Karpas-422 (cell line): ENCODE results near the gene TDRKH. TPM values are rescaled to one million over a fixed set of nuclear protein-coding genes. Genes with fewer than 3 reads are reported as not detected.

Experiments
- DNase-seq: peaks from one replicate; pipeline ENCODE4 v3.0.0-alpha.2; 2015
- H2AFZ ChIP-seq: fragments of 200-600 bp; sonication (generic); 2 replicates; pipeline ENCODE4 v1.6.1; 2014; ENCODE audit warnings: antibody characterized with exemption, low read length, mixed read lengths
- H3K27ac ChIP-seq: fragments of 200-600 bp; sonication (generic); 2 replicates; pipeline ENCODE4 v1.5.1; 2014; ENCODE audit warnings: mild to moderate bottlenecking, low read length, moderate library complexity
- H3K27me3 ChIP-seq: fragments of 200-600 bp; sonication (generic); 2 replicates; pipeline ENCODE4 v1.6.1; 2014; ENCODE audit warnings: low read length, mixed read lengths
- H3K36me3 ChIP-seq: fragments of 200-600 bp; sonication (generic); 2 replicates; pipeline ENCODE4 v1.6.1; 2014; ENCODE audit warnings: low read length, mixed read lengths; ENCODE audit not compliant: insufficient read depth
- H3K4me1 ChIP-seq: fragments of 200-600 bp; sonication (generic); 2 replicates; pipeline ENCODE4 v1.6.1; 2014; ENCODE audit warnings: mild to moderate bottlenecking, low read length, mixed read lengths
- H3K4me2 ChIP-seq: fragments of 200-600 bp; sonication (generic); 2 replicates; pipeline ENCODE4 v1.6.1; 2014; ENCODE audit warnings: low read length, low read depth, mild to moderate bottlenecking; ENCODE audit not compliant: poor library complexity, severe bottlenecking
- H3K4me3 ChIP-seq: fragments of 200-600 bp; sonication (generic); 2 replicates; pipeline ENCODE4 v1.5.1; 2014; ENCODE audit warnings: mild to moderate bottlenecking, antibody characterized with exemption, low read length, mixed read lengths
- H3K79me2 ChIP-seq: fragments of 200-600 bp; sonication (generic); 2 replicates; pipeline ENCODE4 v1.6.1; 2014; ENCODE audit warnings: mild to moderate bottlenecking, low read length, mixed read lengths
- H3K9ac ChIP-seq: fragments of 200-600 bp; sonication (generic); 2 replicates; pipeline ENCODE4 v1.6.0; 2014; ENCODE audit warnings: low read length
- H3K9me2 ChIP-seq: fragments of 200-600 bp; sonication (generic), shearing (Covaris generic); replicated peaks from 2 replicates; pipeline ENCODE4 v1.6.0; 2014; ENCODE audit warnings: mild to moderate bottlenecking, low read length, moderate library complexity; ENCODE audit not compliant: insufficient read depth
- H3K9me3 ChIP-seq: fragments of 300-700, 200-600 bp; sonication (generic); 2 replicates; pipeline ENCODE4 v1.6.1; 2014; ENCODE audit warnings: low read length, mixed read lengths
- H4K20me1 ChIP-seq: fragments of 200-600 bp; sonication (generic); 2 replicates; pipeline ENCODE4 v1.6.1; 2014; ENCODE audit warnings: mild to moderate bottlenecking, antibody characterized with exemption, low read length, low read depth; ENCODE audit not compliant: insufficient read depth
- small RNA-seq: library from RNA; depleted of rRNA; stranded (forward); fragments of <200 nt; gene quantifications from one replicate; pipeline ENCODE3, GENCODE V24; 2014
- total RNA-seq: library from RNA; depleted of rRNA; stranded (reverse); fragments of >200 nt; shearing (Covaris generic); gene quantifications from 2 replicates; pipeline ENCODE4 v1.2.3, GENCODE V29; 2014; ENCODE audit warnings: low replicate concordance; rRNA removed

Gene TDRKH
- total RNA-seq, 1 experiment from 2014 or later, result 5.9 TPM

GRCh38 chr1:151729157-151729965, 60.9 kb downstream of the TDRKH start:
- Histone ChIP-seq H3K9me3 (no peaks in the 10 kb centered on the region), H3K9me2 (no peaks in the 10 kb centered on the region), H3K4me2 (no peak overlapping the region), H3K36me3 (no peaks in the 10 kb centered on the region), H3K4me3 (no peak overlapping the region), H3K9ac (no peak overlapping the region), H3K4me1 (no peaks in the 10 kb centered on the region), H3K27ac (no peak overlapping the region), H3K27me3 (no peaks in the 10 kb centered on the region), H4K20me1 (no peaks in the 10 kb centered on the region), H2AFZ (no peak overlapping the region), H3K79me2 (no peaks in the 10 kb centered on the region)
- DNase-seq, result no peak

GRCh38 chr1:151728151-151729054, 61.9 kb downstream of the TDRKH start:
- no peaks in the 10 kb centered on the region for H3K27me3 ChIP-seq
- H3K9ac ChIP-seq, result no peak overlapping the region
- no peak for DNase-seq
- H3K27ac ChIP-seq, result no peak overlapping the region
- H3K79me2 ChIP-seq, result no peaks in the 10 kb centered on the region
- no peaks in the 10 kb centered on the region for H3K9me3 ChIP-seq
- H3K4me3 ChIP-seq, result no peak overlapping the region
- no peaks in the 10 kb centered on the region for H3K36me3 ChIP-seq
- no peaks in the 10 kb centered on the region for H3K9me2 ChIP-seq
- no peak overlapping the region for H3K4me2 ChIP-seq
- H2AFZ ChIP-seq, result no peak overlapping the region
- H3K4me1 ChIP-seq, result no peaks in the 10 kb centered on the region
- H4K20me1 ChIP-seq, result no peaks in the 10 kb centered on the region

- Histone ChIP-seq H3K9ac (no peak overlapping the region), H3K4me1 (peaks cover 18% of the 10 kb centered on the region), H4K20me1 (no peaks in the 10 kb centered on the region), H3K4me2 (no peak overlapping the region), H3K36me3 (no peaks in the 10 kb centered on the region), H3K27me3 (no peaks in the 10 kb centered on the region), H3K27ac (no peak overlapping the region), H2AFZ (no peak overlapping the region), H3K9me2 (no peaks in the 10 kb centered on the region), H3K79me2 (no peaks in the 10 kb centered on the region), H3K4me3 (no peak overlapping the region), H3K9me3 (no peaks in the 10 kb centered on the region)
- no peak for DNase-seq
Observed at GRCh38 chr1:151723726-151724370, 66.5 kb downstream of the TDRKH start.

Small RNAs within 50 kb of the gene (small RNA-seq; reads per million reads assigned to genes)
- gene RNU6-662P, result not detected

Other genes starting within 250 kb of the TDRKH start
- gene SNX27, start 178.4 kb downstream of the TDRKH start, total RNA-seq, result 28.3 and 40.4 TPM in 2 replicates
- gene CELF3, start 73.7 kb downstream of the TDRKH start, total RNA-seq, result not detected in 2 replicates
- gene RIIAD1, start 69.0 kb downstream of the TDRKH start, total RNA-seq, result not detected in 2 replicates
- 76.8 and 147 TPM in 2 replicates for gene MRPL9, start 27.0 kb downstream of the TDRKH start, total RNA-seq
- gene LINGO4, start 14.9 kb upstream of the TDRKH start, total RNA-seq, result 0.07 TPM in 1 of 2 replicates, not detected in the other
- gene RORC, start 41.3 kb upstream of the TDRKH start, total RNA-seq, result not detected in 2 replicates
- not detected in 2 replicates for gene C2CD4D, start 49.3 kb upstream of the TDRKH start, total RNA-seq
- gene THEM5, start 63.2 kb upstream of the TDRKH start, total RNA-seq, result not detected in 2 replicates
- 51.8 and 87.8 TPM in 2 replicates for gene THEM4, start 119.0 kb upstream of the TDRKH start, total RNA-seq
- 0.56 and 4.2 TPM in 2 replicates for gene S100A10, start 203.4 kb upstream of the TDRKH start, total RNA-seq
- 68.5 and 155 TPM in 2 replicates for gene S100A11, start 246.5 kb upstream of the TDRKH start, total RNA-seq